ENCODE measurements around the gene IL17C.

DNA sequence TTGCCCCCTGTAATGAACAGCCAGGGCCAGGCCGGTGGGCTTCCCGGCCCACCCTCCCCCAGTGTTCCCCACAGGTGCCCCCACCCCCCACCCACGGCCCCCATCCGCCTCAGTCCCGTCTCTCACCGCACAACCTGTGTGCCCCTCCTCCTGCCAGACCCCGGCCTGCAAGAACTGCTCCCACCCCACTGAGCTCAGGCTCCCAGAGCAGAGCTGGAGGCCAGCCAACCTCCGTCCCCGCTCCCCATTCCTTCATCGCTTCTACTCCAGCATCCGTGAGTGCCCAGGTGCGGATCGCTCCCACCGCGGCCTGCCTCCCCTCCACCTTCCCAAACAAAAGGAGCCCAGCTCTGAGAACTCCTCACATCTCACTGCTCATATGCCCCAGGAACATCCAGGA is 20.3 kb downstream of the IL17C start:
- TF ChIP-seq, protein P1, sequence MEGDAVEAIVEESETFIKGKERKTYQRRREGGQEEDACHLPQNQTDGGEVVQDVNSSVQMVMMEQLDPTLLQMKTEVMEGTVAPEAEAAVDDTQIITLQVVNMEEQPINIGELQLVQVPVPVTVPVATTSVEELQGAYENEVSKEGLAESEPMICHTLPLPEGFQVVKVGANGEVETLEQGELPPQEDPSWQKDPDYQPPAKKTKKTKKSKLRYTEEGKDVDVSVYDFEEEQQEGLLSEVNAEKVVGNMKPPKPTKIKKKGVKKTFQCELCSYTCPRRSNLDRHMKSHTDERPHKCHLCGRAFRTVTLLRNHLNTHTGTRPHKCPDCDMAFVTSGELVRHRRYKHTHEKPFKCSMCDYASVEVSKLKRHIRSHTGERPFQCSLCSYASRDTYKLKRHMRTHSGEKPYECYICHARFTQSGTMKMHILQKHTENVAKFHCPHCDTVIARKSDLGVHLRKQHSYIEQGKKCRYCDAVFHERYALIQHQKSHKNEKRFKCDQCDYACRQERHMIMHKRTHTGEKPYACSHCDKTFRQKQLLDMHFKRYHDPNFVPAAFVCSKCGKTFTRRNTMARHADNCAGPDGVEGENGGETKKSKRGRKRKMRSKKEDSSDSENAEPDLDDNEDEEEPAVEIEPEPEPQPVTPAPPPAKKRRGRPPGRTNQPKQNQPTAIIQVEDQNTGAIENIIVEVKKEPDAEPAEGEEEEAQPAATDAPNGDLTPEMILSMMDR (IDR thresholded peaks at IDR 0.05; ENCODE audit: control extremely low read depth in 1 of 3, insufficient read depth in 1 of 3, low read depth in 1 of 3, low read length in 3 of 3): no peak
- no peak for TF ChIP-seq PHF8 (conservative IDR thresholded peaks at IDR 0.05; ENCODE audit: low read depth, low read length)
- no peak for TF ChIP-seq POLR2A (IDR thresholded peaks at IDR 0.05; ENCODE audit: control extremely low read depth in 1 of 2, low read depth in 2 of 2, low read length in 2 of 2)
- no peak for TF ChIP-seq TAF1 (IDR thresholded peaks at IDR 0.05; ENCODE audit: low read depth, low read length)
- TF ChIP-seq CHD2 (IDR thresholded peaks at IDR 0.05; ENCODE audit: low read length): no peak
- no peak for TF ChIP-seq SIN3A (conservative IDR thresholded peaks at IDR 0.05 in 1 of 2, IDR thresholded peaks at IDR 0.05 in 1 of 2; ENCODE audit: low read depth in 1 of 2, low read length in 2 of 2)
- TF ChIP-seq EP300 (IDR thresholded peaks at IDR 0.05; ENCODE audit: borderline replicate concordance in 1 of 2, low read depth in 2 of 2, low read length in 2 of 2): no peak
- no peak for TF ChIP-seq KDM4A (IDR thresholded peaks at IDR 0.05; ENCODE audit: low read depth, low read length, severe bottlenecking)
- no peak for TF ChIP-seq EZH2 (IDR thresholded peaks at IDR 0.05; ENCODE audit: low read depth, low read length, severe bottlenecking)
- no peak for TF ChIP-seq RBBP5 (IDR thresholded peaks at IDR 0.05; ENCODE audit: borderline replicate concordance, low read depth, low read length)
- TF ChIP-seq, protein P2, sequence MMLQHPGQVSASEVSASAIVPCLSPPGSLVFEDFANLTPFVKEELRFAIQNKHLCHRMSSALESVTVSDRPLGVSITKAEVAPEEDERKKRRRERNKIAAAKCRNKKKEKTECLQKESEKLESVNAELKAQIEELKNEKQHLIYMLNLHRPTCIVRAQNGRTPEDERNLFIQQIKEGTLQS (IDR thresholded peaks at IDR 0.05; ENCODE audit: insufficient read depth, low read depth, low read length): no peak

Measured in H1 (cell line).